ENCODE measurements around the gene QSOX2.

QSOX2 gene

GRCh38 chr9:136182420-136182787 lies 63.2 kb downstream of the QSOX2 start (continued):
- TF ChIP-seq ZBTB6 (tag by site-specific recombination; IDR thresholded peaks at IDR 0.05): no peak
- no peak for TF ChIP-seq KLF8 (tag by site-specific recombination; IDR thresholded peaks at IDR 0.05)
- TF ChIP-seq ZXDB (tag by site-specific recombination; IDR thresholded peaks at IDR 0.05): no peak
- no peak for TF ChIP-seq ZBTB26 (tag by site-specific recombination; optimal IDR thresholded peaks at IDR 0.05)
- TF ChIP-seq WT1 (tag by site-specific recombination; IDR thresholded peaks at IDR 0.05): no peak

- CTCF ChIA-PET: interaction anchor here (1.4 kb wide), 1 partner anchor 12 kb away, joined by 6 read pairs; no protein-coding TSS in a partner anchor
- Histone ChIP-seq H3K27ac (ENCODE audit: extremely low read depth, low read depth, low read length) (no peak overlapping the region), H3K9me3 (ENCODE audit: control insufficient read depth, insufficient read depth, low read depth, low read length) (no peaks in the 10 kb centered on the region), H3K36me3 (ENCODE audit: control insufficient read depth in 2 of 2, insufficient read depth in 1 of 2, low read length in 2 of 2) (no peaks in the 10 kb centered on the region), H3K4me3 (ENCODE audit: low read depth, low read length) (no peak overlapping the region), H3K4me1 (ENCODE audit: control insufficient read depth, insufficient read depth, low read length) (no peaks in the 10 kb centered on the region)
- POLR2A ChIA-PET: no interaction called here
- no peak for TF ChIP-seq ZBTB17 (tag by site-specific recombination; IDR thresholded peaks at IDR 0.05)
- no peak for TF ChIP-seq ZNF18 (tag by site-specific recombination; IDR thresholded peaks at IDR 0.05)
- TF ChIP-seq ZNF596 (tag by site-specific recombination; IDR thresholded peaks at IDR 0.05): no peak
- no peak for TF ChIP-seq WT1 (tag by site-specific recombination; IDR thresholded peaks at IDR 0.05)
- no peak for TF ChIP-seq REST (tag by site-specific recombination; IDR thresholded peaks at IDR 0.05)
- TF ChIP-seq PRDM10 (tag by site-specific recombination; IDR thresholded peaks at IDR 0.05): 0 out of 2 replicates have a peak, but pooled peaks have one; percentile 21
- no peak for TF ChIP-seq ZNF76 (tag by site-specific recombination; IDR thresholded peaks at IDR 0.05; ENCODE audit: borderline replicate concordance, low read depth)
- TF ChIP-seq ZNF366 (tag by site-specific recombination; conservative IDR thresholded peaks at IDR 0.05): peak; percentile 76
- TF ChIP-seq KLF1 (tag by site-specific recombination; IDR thresholded peaks at IDR 0.05): peak; percentile 50
- TF ChIP-seq ZNF791 (tag by site-specific recombination; IDR thresholded peaks at IDR 0.05): no peak
- no peak for TF ChIP-seq ZNF626 (tag by site-specific recombination; IDR thresholded peaks at IDR 0.05)
- TF ChIP-seq GLIS1 (tag by site-specific recombination; IDR thresholded peaks at IDR 0.05): peak; percentile 72
- no peak for TF ChIP-seq GLI2 (tag by site-specific recombination; IDR thresholded peaks at IDR 0.05; ENCODE audit: borderline replicate concordance, low read depth)
- no peak for TF ChIP-seq ZNF677 (tag by site-specific recombination; IDR thresholded peaks at IDR 0.05)
- TF ChIP-seq TSHZ1 (tag by site-specific recombination; IDR thresholded peaks at IDR 0.05; ENCODE audit: borderline replicate concordance): no peak
- no peak for TF ChIP-seq ZNF239 (tag by site-specific recombination; IDR thresholded peaks at IDR 0.05)
- no peak for TF ChIP-seq ZNF157 (tag by site-specific recombination; IDR thresholded peaks at IDR 0.05)
Observed at GRCh38 chr9:136181784-136182419, 63.7 kb downstream of the QSOX2 start.

Data from HEK293 (cell line).